Stimulated activated CD8-positive, alpha-beta memory T cell treated with anti-CD3 and anti-CD28 coated beads, Interleukin-12 subunit alpha, Interleukin-12 subunit beta, amount 100 ng/mL, for 4 hours (primary cell): ENCODE data around the gene CCDC134.
A peak's percentile ranks its signal among the peaks of the same experiment; 100 is the strongest.
"Not testable (repeated sequence)": the region's sequence is repeated elsewhere in the genome, so short reads cannot be mapped to it uniquely, and the experiment has no call there.

Experiments used
- DNase-seq: peaks from one replicate; pipeline ENCODE4 v3.0.0-alpha.2; 2020; ENCODE audit warnings: low read depth

CCDC134 gene

DNA sequence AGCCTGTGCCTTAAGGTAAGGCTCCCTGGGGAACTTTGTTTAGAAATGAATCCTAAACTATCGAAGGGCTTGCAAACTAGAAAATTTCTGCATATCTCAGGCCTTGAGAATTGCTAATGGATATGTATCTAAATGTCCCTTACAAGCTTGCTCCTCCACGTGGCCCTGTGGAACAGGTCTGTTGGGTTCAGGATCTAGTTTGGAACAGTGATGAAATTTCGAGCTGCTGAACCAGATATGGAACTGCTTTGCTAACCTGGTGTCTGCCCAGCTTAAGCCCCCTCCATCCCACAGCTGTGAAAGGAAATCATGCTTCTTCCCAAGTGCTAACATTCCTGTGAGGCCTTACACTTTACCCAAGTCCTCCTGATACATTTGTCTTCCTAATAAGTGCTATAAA lies 44.0 kb downstream of the CCDC134 start:
- DNase-seq = no peak

DNA sequence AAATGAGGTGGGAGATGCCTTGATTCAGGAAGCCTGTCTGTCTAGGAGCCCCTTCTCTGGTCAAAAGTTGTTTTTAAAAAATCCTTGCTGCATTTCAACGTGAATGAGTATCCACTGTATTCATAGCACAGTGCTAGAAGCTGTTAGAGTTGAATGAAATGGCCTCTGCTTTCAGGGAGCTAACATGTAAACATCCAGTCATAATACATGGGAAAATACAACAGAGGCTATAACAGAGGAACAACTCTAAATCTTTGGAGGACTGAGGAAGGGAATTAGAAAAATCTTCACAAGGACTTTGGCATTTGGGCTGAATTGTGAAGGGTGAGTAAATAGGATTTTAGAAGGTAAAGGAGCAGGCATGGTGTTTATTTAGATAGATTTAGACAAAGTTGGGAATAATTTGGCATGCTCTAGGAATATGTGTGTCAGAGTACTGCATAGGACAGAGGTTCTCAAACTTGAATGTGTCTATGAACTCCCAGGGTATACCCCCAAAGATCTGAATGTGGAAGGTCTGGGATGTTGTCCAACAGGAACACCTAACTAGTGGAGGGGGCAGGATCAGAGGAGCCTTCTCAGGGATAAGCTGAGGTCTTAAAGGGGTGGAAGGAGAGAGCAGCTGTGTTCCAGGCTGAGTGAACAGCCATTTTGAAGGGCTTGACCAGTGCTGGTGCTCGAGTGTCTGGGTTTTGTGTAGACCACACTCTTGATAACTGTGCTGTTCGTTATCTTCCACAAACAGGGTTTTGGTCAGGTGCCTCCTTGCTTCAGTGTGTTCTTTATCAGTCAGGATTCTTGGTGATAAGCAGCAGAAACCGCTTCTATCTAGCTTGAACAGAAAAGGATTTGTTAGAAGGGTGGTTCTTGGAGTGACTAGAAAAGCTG lies 45.1 kb downstream of the CCDC134 start:
- no peak for DNase-seq

DNA sequence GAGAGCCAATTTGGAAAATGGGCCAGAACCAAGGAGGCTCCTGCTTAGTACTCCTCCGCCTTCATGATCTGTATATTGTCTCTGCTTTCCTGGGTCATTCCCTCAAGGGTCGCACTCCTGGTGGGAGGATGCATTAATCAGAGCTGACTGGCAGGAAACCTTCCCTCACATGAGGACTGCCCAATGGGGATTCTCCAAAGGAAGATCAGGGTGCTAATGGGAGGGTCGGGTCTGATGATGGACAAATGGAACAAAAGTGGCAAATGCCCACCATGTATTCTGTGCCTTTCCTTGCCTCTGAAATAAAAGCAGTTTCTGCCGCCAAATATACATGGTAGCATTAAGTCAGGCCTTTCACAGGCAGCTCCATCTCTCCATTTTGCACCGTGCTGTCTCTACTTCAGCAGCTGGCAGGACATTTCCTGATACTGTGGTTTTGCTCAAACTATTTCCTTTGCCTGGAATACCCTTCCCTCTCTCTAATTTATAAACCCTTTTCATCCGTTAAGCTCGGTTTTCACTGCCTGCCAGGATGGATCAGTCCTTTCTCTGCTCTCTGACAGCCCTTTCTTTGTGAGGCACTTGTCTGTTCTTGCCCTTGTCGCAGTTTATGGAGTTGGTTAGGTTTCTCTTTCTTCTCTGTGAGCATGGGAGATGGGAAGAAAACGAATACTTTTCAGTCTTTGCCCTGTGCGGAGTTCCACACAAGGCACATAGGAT lies 45.9 kb downstream of the CCDC134 start:
- no peak for DNase-seq

DNA sequence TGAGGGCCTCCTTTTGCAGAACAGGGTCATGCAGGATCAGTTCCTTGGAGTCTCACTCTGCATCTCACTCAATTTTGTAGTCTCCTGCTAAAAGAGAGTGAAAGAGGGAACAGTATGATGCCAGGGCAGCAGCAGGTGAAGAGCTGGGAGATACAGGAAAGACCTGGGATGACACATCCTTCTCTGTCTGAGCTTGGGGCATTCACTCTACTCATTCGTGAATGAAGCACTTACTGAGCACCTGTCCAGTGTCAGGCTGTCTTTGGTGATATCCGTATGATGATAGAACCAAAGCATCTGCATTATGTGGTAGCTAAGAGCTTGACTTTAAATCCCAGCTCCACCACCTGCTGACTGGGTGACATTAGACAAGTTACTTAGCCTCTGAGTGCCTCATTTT lies 46.8 kb downstream of the CCDC134 start:
- DNase-seq = no peak

DNA sequence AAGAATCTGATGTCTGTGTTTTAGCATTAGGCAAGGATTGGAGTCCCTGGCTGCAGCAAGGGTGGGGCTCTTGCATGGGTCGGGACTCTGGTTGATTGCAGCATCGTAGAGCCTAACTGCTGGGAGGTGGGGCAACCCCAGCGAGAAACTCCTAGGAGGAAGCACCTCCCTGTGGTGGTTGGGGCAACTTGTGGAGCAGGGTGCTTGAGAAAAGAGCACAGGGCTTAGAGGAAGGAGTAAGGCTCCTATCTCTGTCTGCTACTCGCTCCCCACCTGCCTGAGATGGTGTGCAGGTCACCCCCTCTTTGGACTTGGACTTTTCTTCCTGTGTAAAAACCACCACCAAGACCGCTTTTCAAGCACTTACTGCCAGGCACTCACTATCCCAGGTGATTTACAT lies 48.0 kb downstream of the CCDC134 start:
- no peak for DNase-seq

DNA sequence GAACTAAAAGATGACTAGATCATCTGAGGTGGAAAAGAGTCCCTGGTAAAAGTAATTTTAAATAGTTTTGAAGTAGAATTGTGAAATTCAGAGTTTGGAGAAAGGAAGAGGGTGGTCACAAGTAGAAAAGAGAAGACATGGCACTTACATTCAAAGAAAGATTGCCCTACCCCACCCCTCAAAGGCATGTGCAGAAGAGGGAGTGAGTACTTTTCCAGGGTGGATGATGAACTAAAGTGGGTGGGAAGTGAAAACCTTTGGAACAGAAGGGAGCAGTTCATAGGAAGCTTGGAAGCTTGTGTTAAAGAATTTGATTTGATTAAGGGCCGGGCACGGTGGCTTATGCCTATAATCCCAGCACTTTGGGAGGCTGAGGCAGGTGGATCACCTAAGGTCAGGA lies 56.0 kb downstream of the CCDC134 start:
- no peak for DNase-seq

DNA sequence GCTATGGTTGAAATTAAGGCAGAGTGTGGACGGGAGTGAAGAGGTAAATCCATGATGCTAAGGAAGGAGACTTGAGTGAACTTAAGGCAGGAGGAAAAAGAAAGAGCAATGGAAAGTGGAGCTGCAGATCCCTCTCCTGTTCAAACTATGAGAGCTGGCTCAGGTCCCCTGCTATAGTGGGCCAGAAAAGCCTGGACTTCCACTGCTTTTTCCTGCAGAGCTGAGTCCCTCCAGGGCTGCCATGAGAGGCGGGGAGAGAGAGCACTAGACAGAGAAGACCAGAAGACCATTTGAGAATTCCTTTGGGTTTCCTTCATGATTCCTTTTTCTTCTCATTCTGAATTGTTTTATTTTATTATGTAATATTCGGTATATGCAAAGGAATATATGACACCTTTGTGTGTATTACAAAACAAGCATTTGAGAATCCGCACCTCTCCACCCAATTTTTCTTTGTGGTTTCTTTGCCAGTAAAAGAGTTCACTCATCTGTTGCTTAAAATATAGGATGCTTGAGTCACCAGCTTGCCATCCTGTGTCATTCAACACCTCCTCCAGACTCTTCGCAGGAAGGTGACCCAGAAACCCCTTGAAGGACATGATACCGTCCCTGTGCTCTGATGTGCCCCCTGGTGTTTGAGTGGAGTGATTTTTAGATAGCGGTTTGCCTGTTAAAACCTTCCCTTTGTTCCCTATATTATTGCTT lies 56.8 kb downstream of the CCDC134 start:
- peak; percentile 53 for DNase-seq

DNA sequence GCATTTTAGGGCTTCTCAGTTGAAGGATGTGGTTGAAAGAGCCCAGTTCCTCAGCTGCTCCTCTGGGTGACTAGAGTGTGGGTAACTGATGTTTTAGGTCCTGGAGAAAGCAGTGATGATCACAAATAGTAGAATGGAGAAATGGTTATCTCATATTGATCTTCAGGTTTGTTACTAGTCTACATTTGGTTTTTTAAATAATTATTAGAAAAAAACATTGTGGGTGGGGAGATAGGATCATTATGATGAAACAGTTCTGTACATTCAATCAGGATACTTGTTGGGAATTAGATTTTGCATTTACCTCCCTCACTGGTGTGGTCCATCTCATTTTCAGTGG lies 57.4 kb downstream of the CCDC134 start:
- no peak for DNase-seq

DNA sequence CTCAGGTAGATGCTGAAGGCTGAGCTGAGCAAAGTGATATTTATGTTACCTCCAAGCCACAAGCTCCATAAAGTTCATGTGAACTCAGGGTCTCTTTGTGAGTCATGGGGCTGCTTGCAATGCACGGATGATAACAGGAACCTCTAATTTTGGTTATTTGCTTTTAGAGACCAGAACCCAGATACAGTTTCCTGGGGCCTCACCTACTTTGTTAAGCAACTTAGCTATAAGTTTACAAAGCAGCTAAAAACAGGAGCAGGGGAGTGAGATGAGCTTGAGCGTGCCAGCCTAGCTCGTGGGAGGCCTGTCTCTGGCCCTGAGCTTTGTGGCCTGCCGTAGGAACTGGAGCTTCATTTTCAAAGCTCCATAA lies 61.7 kb downstream of the CCDC134 start:
- DNase-seq = peak; percentile 6

DNA sequence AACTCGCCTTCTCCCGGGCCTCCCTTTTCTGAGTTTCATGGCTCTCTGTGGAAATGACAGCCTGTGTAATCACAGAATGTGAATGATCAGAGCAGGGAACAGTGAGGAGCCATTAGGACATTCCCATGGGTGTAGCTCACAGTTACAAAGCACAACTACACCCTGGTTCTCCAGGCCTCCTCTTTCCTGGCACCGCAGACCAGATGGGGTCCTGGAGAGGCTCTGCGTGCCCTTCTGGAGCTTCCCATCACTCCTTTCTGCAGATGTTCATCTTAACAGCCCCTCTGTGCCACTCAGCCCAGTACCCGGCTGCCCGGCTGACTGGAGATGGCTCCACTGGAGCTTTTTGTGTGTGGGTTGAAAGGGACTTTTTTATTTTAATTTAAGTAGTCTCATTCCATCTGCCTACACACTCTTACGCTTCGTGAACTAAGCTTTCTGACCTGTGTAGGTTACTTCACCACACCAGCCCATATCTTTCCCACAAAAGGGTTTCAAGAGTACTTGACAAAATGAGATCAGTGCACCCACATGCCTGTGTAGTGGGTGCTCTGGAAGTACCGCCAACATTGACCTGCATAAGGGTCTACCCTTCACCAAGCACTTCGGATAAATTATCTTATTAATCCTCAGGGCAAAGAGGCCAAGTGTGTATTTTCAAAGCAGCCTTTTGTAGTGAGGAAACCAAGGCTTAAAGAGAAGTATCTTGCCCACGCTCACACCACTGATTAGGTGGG lies 62.2 kb downstream of the CCDC134 start:
- peak; percentile 28 for DNase-seq

DNA sequence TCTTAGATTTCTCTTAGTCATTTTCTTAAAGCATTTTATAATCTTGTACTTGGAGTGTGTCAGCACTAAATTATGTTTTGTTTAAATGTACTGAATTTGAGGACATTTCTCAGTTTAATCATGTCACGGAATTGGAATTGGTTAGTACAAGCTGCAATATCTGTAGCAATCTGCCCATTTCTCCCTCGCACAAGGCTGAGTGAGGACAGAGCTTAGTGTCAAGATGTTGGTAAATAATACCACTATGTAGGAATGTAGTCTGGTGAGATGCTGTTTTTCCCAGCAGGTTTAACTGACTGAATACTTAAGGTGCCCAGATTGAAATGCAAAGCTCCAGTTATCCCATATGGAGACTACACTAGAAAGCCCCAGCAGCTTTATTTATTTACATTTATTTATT lies 63.0 kb downstream of the CCDC134 start:
- no peak for DNase-seq

DNA sequence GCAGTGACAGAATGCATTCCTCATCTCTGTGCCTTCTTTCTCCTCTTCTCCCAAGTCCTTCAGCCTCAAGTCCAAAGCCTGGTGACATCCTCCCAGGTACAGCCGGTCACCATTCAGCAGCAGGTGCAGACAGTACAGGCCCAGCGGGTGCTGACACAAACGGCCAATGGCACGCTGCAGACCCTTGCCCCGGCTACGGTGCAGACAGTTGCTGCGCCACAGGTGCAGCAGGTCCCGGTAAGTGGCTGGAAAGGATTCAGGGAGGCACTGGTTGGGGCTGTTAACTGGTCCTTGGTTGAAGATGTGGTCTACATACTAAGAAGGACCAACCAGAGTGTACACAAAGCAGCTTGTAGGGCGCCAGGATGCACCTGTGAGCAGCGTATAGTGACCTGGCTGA lies 68.1 kb downstream of the CCDC134 start:
- no peak for DNase-seq

DNA sequence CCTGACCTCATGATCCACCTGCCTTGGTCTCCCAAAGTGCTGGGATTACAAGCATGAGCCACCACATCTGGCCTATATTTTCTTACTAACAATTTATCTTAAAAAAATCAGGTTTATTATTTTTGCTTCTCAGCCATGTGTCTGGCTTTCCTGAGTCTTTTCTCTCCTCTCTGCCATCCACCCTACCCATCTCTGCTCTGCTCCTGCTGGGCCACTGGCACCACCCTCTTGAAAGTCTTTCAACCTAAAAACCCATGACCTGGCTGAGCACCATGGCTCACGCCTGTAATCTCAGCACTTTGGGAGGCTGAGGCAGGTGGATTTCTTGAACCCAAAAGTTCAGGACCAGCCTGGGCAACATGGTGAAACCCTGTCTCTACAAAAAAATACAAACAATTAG lies 69.6 kb downstream of the CCDC134 start:
- DNase-seq = not testable (repeated sequence)

DNA sequence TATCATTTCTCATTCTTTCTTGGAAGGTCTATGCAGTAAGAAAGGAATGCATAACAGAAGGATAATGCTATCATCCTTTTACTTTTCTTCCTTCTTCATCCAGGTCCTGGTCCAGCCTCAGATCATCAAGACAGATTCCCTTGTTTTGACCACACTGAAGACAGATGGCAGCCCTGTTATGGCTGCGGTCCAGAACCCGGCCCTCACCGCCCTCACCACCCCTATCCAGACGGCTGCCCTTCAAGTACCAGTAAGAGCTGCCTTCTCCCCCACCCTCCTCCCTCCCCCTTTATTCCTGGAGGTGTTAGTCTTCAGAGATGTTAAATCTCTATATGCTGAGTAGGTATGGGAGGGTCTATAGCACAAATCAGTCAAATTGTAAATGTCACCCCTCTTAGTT lies 70.3 kb downstream of the CCDC134 start:
- DNase-seq = no peak

DNA sequence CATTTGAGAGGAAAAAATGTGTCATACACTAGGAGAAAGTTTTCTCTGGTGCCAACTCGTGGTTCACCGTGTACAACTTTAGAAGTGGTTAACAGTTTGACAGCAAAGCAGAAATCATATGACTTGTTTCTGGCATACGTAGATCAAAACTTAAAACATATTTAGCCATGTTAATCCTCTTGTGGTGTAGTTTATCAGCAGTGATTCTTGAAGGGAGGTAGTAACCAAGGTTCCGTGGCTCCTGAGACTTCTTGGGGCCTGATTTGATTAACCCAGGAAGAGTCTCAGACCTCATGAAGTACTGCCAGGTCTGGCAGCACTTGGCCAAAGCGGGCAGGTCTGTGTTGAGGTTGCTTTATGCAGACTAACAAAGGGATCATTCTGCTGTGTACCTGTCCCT lies 72.9 kb downstream of the CCDC134 start:
- DNase-seq = no peak

DNA sequence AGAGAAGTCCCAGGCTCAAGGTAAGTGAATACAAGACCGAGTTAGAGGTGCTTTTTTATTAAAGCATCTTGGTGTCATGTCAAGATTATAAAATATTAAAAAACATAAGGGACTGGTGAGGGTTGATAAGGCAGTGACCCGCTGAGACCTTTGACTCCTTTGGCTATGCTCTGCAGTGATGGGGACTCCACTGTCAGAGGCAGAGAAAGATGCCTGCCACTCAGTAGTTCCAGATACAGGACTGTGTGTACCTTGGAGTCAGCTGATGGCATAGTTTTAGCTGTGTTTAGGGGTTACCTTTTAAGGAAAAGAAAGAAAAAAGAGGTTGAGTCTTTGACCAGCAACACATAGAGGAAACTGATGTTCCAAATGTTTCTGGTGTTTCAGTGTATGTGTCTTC lies 73.6 kb downstream of the CCDC134 start:
- no peak for DNase-seq

DNA sequence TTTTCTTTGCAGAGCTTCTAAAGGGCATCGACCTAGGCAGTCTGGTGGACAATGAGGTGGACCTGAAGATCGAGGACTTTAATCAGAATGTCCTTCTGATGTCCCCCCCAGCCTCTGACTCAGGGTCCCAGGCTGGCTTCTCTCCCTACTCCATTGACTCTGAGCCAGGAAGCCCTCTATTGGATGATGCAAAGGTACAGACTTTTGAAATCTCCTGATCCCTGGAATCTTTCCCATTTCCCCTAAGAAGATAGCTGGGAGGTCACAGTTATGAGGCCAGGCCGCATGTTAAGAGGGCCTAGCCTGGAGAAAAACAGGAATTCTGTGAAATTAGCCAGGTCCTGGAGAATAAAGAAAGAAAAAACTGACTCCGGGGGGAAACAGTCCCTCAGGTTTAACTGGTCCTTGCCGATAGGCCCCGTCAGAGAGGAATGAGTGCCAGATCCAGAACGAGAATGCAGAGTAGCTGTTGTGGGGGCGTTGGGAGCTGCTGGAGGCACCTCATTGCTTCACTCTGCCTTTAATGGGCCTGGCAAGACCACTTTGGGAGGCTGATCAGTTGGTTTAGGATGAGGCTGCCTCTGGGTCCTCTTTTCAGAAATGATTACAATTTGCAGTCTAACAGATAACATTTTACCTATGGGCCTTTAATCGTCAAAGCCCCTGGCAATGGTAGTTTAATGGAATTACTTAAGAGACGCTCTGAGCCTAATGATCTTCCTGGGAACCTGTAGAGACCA lies 75.2 kb downstream of the CCDC134 start:
- no peak for DNase-seq
